GM12891 (cell line): Measurements from ENCODE around the gene INO80D.
"Not testable (repeated sequence)": the region's sequence is repeated elsewhere in the genome, so short reads cannot be mapped to it uniquely, and the experiment has no call there.

ENCODE experiments used
- DNase-seq: peaks from one replicate; pipeline ENCODE4 v3.0.0; 2011; ENCODE audit warnings: low spot score; ENCODE audit not compliant: insufficient read length
- FAIRE-seq: peaks from 2 replicates; lab custom pipeline; 2011; peaks lifted over from hg19 to GRCh38; lab: Jason Lieb, UNC
- PAX5 ChIP-seq: IDR thresholded peaks from 2 replicates; pipeline ENCODE4 v1.6.1; 2011; ENCODE audit warnings: low read length, moderate library complexity, mild to moderate bottlenecking; ENCODE audit not compliant: insufficient read depth, severe bottlenecking
- POLR2A ChIP-seq: IDR thresholded peaks from 2 replicates; pipeline ENCODE4 v1.6.1; 2011; ENCODE audit warnings: low read depth, low read length, control low read depth
- POLR2AphosphoS5 ChIP-seq: IDR thresholded peaks from 2 replicates; pipeline ENCODE4 v1.6.1; 2011; ENCODE audit warnings: low read depth, low read length, control low read depth
- POU2F2 ChIP-seq: IDR thresholded peaks from 2 replicates; pipeline ENCODE4 v1.6.1; 2011; ENCODE audit warnings: low read depth, mild to moderate bottlenecking, control low read depth, low read length, moderate library complexity
- SPI1 ChIP-seq: IDR thresholded peaks from 2 replicates; pipeline ENCODE4 v1.6.1; 2011; ENCODE audit warnings: low read depth, low read length, control low read depth
- TAF1 ChIP-seq: IDR thresholded peaks from 2 replicates; pipeline ENCODE4 v1.6.1; 2011; ENCODE audit warnings: low read depth, low read length, control low read depth

The INO80D gene

GRCh38 chr2:205984381-205984780, 101.6 kb downstream of the INO80D start:
- TF ChIP-seq SPI1 = no peak
- TF ChIP-seq TAF1 = no peak
- no peak for TF ChIP-seq POLR2AphosphoS5
- no peak for TF ChIP-seq PAX5
- no peak for TF ChIP-seq POU2F2
- TF ChIP-seq POLR2A = no peak
- FAIRE-seq = peak; percentile 67

GRCh38 chr2:205982776-205983327, 103.1 kb downstream of the INO80D start:
- TF ChIP-seq TAF1 (no peak), POLR2AphosphoS5 (no peak), PAX5 (no peak), POLR2A (no peak), POU2F2 (no peak), SPI1 (no peak)
- FAIRE-seq (no peak), DNase-seq (no peak)

More at GRCh38 chr2:205984381-205984780, 101.6 kb downstream of the INO80D start:
- peak; percentile 37 for DNase-seq

DNA sequence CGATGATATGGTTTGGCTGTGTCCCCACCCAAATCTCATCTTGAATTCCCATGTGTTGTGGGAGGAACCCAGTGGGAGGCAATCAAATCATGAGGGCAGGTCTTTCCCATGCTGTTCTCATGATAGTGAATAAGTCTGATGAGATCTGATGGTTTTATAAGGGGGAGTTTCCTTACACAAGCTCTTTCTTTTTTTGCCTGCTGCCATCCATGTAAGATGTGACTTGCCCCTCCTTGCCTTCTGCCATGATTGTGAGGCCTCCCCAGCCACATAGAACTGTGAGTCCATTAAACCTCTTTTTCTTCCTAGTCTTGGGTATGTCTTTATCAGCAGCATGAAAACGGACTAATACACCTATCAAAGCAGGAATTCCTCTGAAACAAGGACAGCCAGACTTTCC, 107.2 kb downstream of the INO80D start:
- FAIRE-seq, DNase-seq: not testable (repeated sequence)

DNA sequence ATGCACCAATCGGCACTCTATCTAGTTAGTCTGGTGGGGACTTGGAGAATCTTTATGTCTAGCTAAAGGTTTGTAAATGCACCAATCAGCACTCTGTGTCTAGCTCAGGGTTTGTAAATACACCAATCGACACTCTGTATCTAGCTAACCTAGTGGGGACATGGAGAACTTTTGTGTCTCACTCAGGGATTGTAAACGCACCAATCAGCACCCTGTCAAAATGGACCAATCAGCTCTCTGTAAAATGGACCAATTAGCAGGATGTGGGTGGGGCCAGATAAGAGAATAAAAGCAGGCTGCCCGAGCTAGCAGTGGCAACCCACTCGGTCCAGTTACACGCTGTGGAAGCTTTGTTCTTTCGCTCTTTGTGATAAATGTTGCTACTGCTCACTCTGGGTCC, 108.3 kb downstream of the INO80D start:
- FAIRE-seq, DNase-seq: not testable (repeated sequence)

DNA sequence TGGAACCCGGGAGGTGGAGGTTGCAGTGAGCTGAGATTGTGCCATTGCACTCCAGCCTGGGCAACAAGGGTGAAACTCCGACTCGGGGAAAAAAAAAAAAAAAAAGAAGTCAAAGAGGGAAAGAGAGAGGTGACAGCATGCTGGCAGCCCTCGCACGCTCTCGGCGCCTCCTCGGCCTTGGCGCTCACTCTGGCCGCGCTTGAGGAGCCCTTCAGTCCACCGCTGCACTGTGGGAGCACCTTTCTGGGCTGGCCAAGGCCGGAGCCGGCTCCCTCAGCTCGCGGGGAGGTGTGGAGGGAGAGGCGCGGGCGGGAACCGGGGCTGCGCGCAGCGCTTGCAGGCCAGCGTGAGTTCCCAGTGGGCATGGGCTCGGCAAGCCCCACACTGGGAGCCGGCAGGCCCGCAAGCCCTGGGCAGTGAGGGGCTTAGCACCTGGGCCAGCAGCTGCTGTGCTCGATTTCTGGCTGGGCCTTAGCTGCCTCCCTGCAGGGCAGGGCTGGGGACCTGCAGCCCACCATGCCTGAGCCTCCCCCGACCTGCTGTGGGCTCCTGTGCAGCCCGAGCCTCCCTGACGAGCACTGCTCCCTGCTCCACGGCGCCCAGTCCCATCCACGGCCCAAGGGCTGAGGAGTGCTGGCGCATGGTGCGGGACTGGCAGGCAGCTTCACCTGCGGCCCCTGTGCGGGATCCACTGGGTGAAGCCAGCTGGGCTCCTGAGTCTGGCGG, 108.9 kb downstream of the INO80D start:
- DNase-seq, FAIRE-seq: not testable (repeated sequence)

DNA sequence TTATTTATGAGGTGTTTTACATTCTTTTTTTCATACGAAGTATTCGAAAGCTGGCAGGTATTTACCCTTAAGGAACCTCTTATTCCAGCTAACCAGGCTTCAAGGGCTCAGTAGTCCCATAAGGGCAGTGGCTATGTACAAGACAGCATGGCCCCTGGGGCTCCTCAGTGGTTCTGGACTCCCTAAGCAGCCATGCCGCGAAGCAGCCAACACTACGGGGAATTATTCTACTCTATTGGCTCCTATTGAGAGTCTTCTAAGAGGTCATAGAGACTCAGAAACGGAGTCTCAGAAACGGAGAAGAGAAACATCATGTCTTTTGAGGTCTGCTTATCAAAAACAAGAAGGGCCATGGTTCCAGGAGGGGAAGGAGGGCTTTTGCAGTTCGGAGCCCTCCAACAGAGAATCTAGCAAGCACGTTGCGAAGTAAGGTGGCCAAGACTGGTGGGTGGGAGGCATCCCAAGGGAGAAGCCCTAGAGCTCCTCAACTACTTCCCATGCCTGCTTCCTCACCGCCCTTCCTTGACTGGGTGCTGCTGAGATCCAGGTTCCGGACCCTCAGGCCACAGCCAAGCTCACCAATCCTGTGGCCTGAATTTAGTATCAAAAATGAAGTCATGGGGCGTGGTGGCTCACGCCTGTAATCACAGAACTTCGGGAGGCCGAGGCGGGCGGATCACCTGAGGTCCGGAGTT, 109.7 kb downstream of the INO80D start:
- DNase-seq (no peak), FAIRE-seq (no peak)
- TF ChIP-seq SPI1 (no peak), TAF1 (no peak), POLR2AphosphoS5 (no peak), PAX5 (no peak), POLR2A (no peak), POU2F2 (no peak)

DNA sequence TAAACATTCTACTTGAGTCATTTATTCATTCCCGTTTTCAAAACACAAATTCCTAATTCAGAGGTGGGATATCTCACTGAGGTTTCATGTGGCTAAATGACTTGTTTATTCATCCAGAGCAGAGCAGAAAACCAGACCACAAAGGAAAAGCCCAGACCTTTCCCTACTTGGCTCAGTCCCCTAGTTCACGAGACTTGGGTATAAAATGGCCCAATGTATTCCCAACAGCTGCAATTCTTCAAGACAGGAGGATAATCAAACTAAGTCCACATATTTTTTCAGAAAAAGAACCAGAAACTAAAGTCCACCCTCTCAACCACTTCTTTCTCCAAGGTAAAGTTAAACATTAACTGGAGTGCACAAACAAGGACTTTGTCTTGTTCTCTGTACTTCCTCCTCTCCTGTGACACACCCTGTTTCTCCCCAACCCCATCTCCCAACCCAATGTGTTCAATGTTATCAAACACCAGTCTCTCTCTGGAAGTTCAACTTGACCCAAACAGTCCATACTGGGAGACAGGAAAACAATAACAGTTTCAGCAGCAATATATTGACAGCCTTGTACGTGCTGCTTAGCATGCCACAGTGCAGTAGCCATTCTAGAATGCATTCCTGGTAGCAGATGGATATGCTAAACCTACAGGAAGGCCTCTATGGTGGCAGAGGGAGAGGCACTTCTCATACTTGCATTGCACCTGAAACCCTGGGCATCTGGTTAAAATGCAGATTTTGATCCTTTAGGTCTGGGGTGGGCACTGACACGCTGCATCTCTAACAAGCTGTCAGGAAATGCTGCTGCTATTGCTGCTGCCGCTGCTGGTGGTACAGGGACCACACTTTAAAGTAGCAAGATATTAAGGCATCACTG, 110.7 kb downstream of the INO80D start:
- FAIRE-seq = no peak
- no peak for DNase-seq
- TF ChIP-seq POU2F2 = no peak
- no peak for TF ChIP-seq PAX5
- no peak for TF ChIP-seq TAF1
- no peak for TF ChIP-seq POLR2A
- no peak for TF ChIP-seq SPI1
- TF ChIP-seq POLR2AphosphoS5 = no peak

GRCh38 chr2:205972113-205972512, 113.9 kb downstream of the INO80D start:
- TF ChIP-seq PAX5 = no peak
- TF ChIP-seq TAF1 = no peak
- TF ChIP-seq POLR2A = no peak
- DNase-seq = no peak
- no peak for FAIRE-seq

- FAIRE-seq (no peak), DNase-seq (no peak)
- no peak for TF ChIP-seq PAX5
- TF ChIP-seq SPI1 = no peak
- TF ChIP-seq POLR2AphosphoS5 = no peak
- TF ChIP-seq TAF1 = no peak
- TF ChIP-seq POU2F2 = no peak
- TF ChIP-seq POLR2A = no peak
These were observed 115.6 kb downstream of the INO80D start for GRCh38 chr2:205970348-205970747.

GRCh38 chr2:205969584-205969983, 116.4 kb downstream of the INO80D start:
- TF ChIP-seq SPI1 (peak; percentile 81), PAX5 (no peak)
- no peak for DNase-seq
- FAIRE-seq = no peak
